SU-DHL-6 (cell line): ENCODE measurements around the gene DPY19L1.

Experiments used
- CTCF ChIP-seq: fragments of 200-600 bp; sonication (generic); IDR thresholded peaks from one replicate; pipeline ENCODE4 v1.5.1; 2017; ENCODE audit warnings: antibody characterized with exemption, mild to moderate bottlenecking, low read length, moderate library complexity; ENCODE audit not compliant: insufficient read depth, poor library complexity, severe bottlenecking
- EZH2phosphoT487 ChIP-seq: fragments of 200-600 bp; sonication (generic), shearing (Covaris generic); conservative IDR thresholded peaks from 2 replicates; pipeline ENCODE4 v1.6.1; 2018; ENCODE audit warnings: mild to moderate bottlenecking, antibody characterized with exemption, low read length, moderate library complexity, mixed read lengths

DNA sequence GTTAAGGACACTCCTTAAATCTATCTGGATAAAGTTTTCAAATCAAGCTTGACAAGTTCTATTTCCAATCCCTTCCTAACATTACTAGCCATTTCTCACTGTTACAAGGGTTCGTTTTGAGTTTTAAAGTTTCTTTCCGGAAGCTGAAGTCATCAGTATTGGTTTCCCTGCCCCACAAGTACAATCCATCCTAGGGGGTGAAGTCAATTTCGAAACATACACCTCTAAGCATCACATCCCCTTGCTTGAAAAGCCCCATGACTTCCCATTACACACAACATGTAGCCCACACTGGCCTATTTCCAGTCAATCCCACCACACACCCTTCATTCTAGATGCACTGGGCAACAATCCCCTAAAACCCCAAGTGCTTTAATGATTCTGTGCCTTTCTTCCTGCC, 13.0 kb downstream of the DPY19L1 start:
- TF ChIP-seq CTCF = no peak
- TF ChIP-seq EZH2phosphoT487 = no peak
